ENCODE measurements around the gene AP5Z1.
A peak's percentile ranks its signal among the peaks of the same experiment; 100 is the strongest.

The AP5Z1 gene

GRCh38 chr7:4745971-4746919 is 29.2 kb upstream of the AP5Z1 start:
- no peak for DNase-seq

GRCh38 chr7:4747013-4747412 is 28.4 kb upstream of the AP5Z1 start:
- no peak for DNase-seq

GRCh38 chr7:4747746-4748145 is 27.7 kb upstream of the AP5Z1 start:
- no peak for DNase-seq

GRCh38 chr7:4748231-4748681 is 27.2 kb upstream of the AP5Z1 start:
- DNase-seq, result no peak

- no peak for DNase-seq
Observed at GRCh38 chr7:4749363-4749762, 26.1 kb upstream of the AP5Z1 start.

GRCh38 chr7:4749798-4750197 is 25.6 kb upstream of the AP5Z1 start:
- no peak for DNase-seq

- DNase-seq, result no peak
Observed at GRCh38 chr7:4751398-4751947, 23.9 kb upstream of the AP5Z1 start.

- peak; percentile 38 to 45 for DNase-seq
Observed at GRCh38 chr7:4753598-4754432, 21.6 kb upstream of the AP5Z1 start.

- DNase-seq, result no peak
Observed at GRCh38 chr7:4754433-4755010, 20.9 kb upstream of the AP5Z1 start.

GRCh38 chr7:4755045-4755444 is 20.4 kb upstream of the AP5Z1 start:
- no peak for DNase-seq

- no peak for DNase-seq
Observed at GRCh38 chr7:4758111-4758510, 17.3 kb upstream of the AP5Z1 start.

GRCh38 chr7:4758791-4759190 is 16.6 kb upstream of the AP5Z1 start:
- DNase-seq, result no peak

GRCh38 chr7:4759211-4759610 is 16.2 kb upstream of the AP5Z1 start:
- DNase-seq, result no peak

- no peak for DNase-seq
Observed at GRCh38 chr7:4760952-4761351, 14.5 kb upstream of the AP5Z1 start.

- DNase-seq, result no peak
Observed at GRCh38 chr7:4762121-4763055, 13.0 kb upstream of the AP5Z1 start.

GRCh38 chr7:4763091-4763793 is 12.2 kb upstream of the AP5Z1 start:
- no peak for DNase-seq

- DNase-seq, result no peak
Observed at GRCh38 chr7:4763794-4764185, 11.6 kb upstream of the AP5Z1 start.

GRCh38 chr7:4764402-4765007 is 10.9 kb upstream of the AP5Z1 start:
- no peak for DNase-seq

GRCh38 chr7:4765776-4766490 is 9.5 kb upstream of the AP5Z1 start:
- DNase-seq, result no peak

All from NCI-H2081 (cell line).